MCF 10A (cell line): Measurements from ENCODE around the gene RNF150. TPM values are rescaled to one million over a fixed set of nuclear protein-coding genes. Genes with fewer than 3 reads are reported as not detected.

Experiments
- BruUV-seq: library from RNA; stranded (reverse); fragments of 400-500 nt; replicated peaks from 2 replicates; lab custom pipeline; 2021; lab: Mats Ljungman, UMichigan
- CTCF ChIA-PET: fragments of 300-600 bp; sonication (Branson Sonifier 250); formaldehyde crosslinking; extraction: SDS; loops from one replicate; lab custom pipeline; 2021; ENCODE audit warnings: antibody characterized with exemption, inconsistent platforms; lab: Yijun Ruan, JAX
- POLR2A ChIA-PET: fragments of 300-600, 350-650 bp; sonication (Branson Sonifier 250); formaldehyde crosslinking; extraction: SDS; loops from one replicate; lab custom pipeline; 2020; ENCODE audit warnings: antibody characterized with exemption, inconsistent platforms; lab: Yijun Ruan, JAX
- DNase-seq: peaks from one replicate; pipeline ENCODE4 v3.0.0-alpha.2; 2018; ENCODE audit not compliant: unreplicated experiment
- H3K27ac Mint-ChIP-seq: one replicate; pipeline ENCODE4 v1.8.0; 2022; ENCODE audit warnings: mild to moderate bottlenecking, low read depth, mixed read lengths; ENCODE audit not compliant: unreplicated experiment
- H3K27me3 Mint-ChIP-seq: one replicate; pipeline ENCODE4 v1.8.0; 2022; ENCODE audit warnings: mixed read lengths; ENCODE audit not compliant: insufficient read depth, unreplicated experiment
- H3K36me3 Mint-ChIP-seq: one replicate; pipeline ENCODE4 v1.8.0; 2022; ENCODE audit warnings: mild to moderate bottlenecking, moderate library complexity, mixed read lengths; ENCODE audit not compliant: insufficient read depth, unreplicated experiment
- H3K4me1 Mint-ChIP-seq: one replicate; pipeline ENCODE4 v1.8.0; 2022; ENCODE audit warnings: mixed read lengths; ENCODE audit not compliant: insufficient read depth, unreplicated experiment
- H3K4me3 Mint-ChIP-seq: one replicate; pipeline ENCODE4 v1.8.0; 2022; ENCODE audit warnings: mild to moderate bottlenecking, moderate library complexity, mixed read lengths; ENCODE audit not compliant: unreplicated experiment
- H3K9me3 Mint-ChIP-seq: one replicate; pipeline ENCODE4 v1.8.0; 2022; ENCODE audit warnings: mixed read lengths; ENCODE audit not compliant: unreplicated experiment
- CTCF ChIP-seq: fragments of 200-600 bp; IDR thresholded peaks from one replicate; pipeline ENCODE4 v1.8.0; 2022; ENCODE audit warnings: antibody characterized with exemption, mild to moderate bottlenecking; ENCODE audit not compliant: unreplicated experiment
- intact Hi-C: fragments of 100-400 bp; cut with micrococcal nuclease; formaldehyde crosslinking; loops from 2 replicates; pipeline ENCODE4 v1.14.1; 2022
- total RNA-seq: library from RNA; stranded (reverse); gene quantifications from 2 replicates; pipeline ENCODE4 v1.2.3, GENCODE V29; 2022

The RNF150 gene
- total RNA-seq, 1 experiment from 2014 or later = 0.44 TPM

- H3K27ac Mint-ChIP-seq = no peak overlapping the region
- TF ChIP-seq CTCF = no peak
- ChIA-PET POLR2A (no interaction called here), CTCF (interaction anchor here (0.5 kb wide), 1 partner anchor 416 kb away, joined by 3 read pairs; no protein-coding TSS in a partner anchor)
- no peaks in the 10 kb centered on the region for H3K9me3 Mint-ChIP-seq
- H3K27me3 Mint-ChIP-seq = no peaks in the 10 kb centered on the region
- no peaks in the 10 kb centered on the region for H3K4me1 Mint-ChIP-seq
- H3K4me3 Mint-ChIP-seq = no peak overlapping the region
- BruUV-seq = no TSS peak
- H3K36me3 Mint-ChIP-seq = no peaks in the 10 kb centered on the region
- DNase-seq = no peak
- intact Hi-C loops = no loop called here
Measured at GRCh38 chr4:141009931-141010330, 123.3 kb downstream of the RNF150 start.

- Mint-ChIP-seq H3K27ac (no peak overlapping the region), H3K4me1 (no peaks in the 10 kb centered on the region), H3K4me3 (no peak overlapping the region), H3K27me3 (no peaks in the 10 kb centered on the region), H3K36me3 (no peaks in the 10 kb centered on the region), H3K9me3 (no peaks in the 10 kb centered on the region)
- intact Hi-C loops = no loop called here
- ChIA-PET POLR2A (no interaction called here), CTCF (interaction anchor here (0.5 kb wide), 1 partner anchor 415 kb away, joined by 3 read pairs; no protein-coding TSS in a partner anchor)
- no peak for TF ChIP-seq CTCF
- no peak for DNase-seq
- BruUV-seq = no TSS peak
Measured at GRCh38 chr4:141009129-141009528, 124.1 kb downstream of the RNF150 start.

- no peaks in the 10 kb centered on the region for H3K4me1 Mint-ChIP-seq
- H3K4me3 Mint-ChIP-seq = no peak overlapping the region
- TF ChIP-seq CTCF = no peak
- BruUV-seq = no TSS peak
- no peak overlapping the region for H3K27ac Mint-ChIP-seq
- ChIA-PET POLR2A (no interaction called here), CTCF (no interaction called here)
- H3K36me3 Mint-ChIP-seq = no peaks in the 10 kb centered on the region
- no peaks in the 10 kb centered on the region for H3K9me3 Mint-ChIP-seq
- intact Hi-C loops = no loop called here
- DNase-seq = no peak
- H3K27me3 Mint-ChIP-seq = no peaks in the 10 kb centered on the region
Measured at GRCh38 chr4:141006242-141006802, 126.9 kb downstream of the RNF150 start.

- Mint-ChIP-seq H3K36me3 (no peaks in the 10 kb centered on the region), H3K27me3 (no peaks in the 10 kb centered on the region), H3K9me3 (no peaks in the 10 kb centered on the region), H3K4me3 (no peak overlapping the region), H3K27ac (no peak overlapping the region), H3K4me1 (no peaks in the 10 kb centered on the region)
- CTCF ChIA-PET = no interaction called here
- intact Hi-C loops = no loop called here
- no peak for DNase-seq
- POLR2A ChIA-PET = no interaction called here
- BruUV-seq = no TSS peak
- no peak for TF ChIP-seq CTCF
Measured at GRCh38 chr4:141004823-141005222, 128.4 kb downstream of the RNF150 start.
